GM19193 (cell line): ENCODE results near the gene ZBTB48.

Experiments
- POLR2A ChIP-seq: IDR thresholded peaks from 4 replicates; pipeline ENCODE4 v1.6.1; 2011; ENCODE audit not compliant: insufficient read depth, insufficient read length; ENCODE audit errors: extremely low read depth

The ZBTB48 gene

GRCh38 chr1:6579374-6580118, at the start of gene ZBTB48:
ZBTB48 (plus strand) TSS chr1:6579994; CDS start chr1:6580610, 616 bp downstream.
- TF ChIP-seq POLR2A, result peak; percentile 96

GRCh38 chr1:6530504-6531160, 49.2 kb upstream of the ZBTB48 start:
- TF ChIP-seq POLR2A, result no peak

- TF ChIP-seq POLR2A, result no peak
These were observed 47.8 kb upstream of the ZBTB48 start for GRCh38 chr1:6531996-6532395.

- no peak for TF ChIP-seq POLR2A
These were observed 45.5 kb upstream of the ZBTB48 start for GRCh38 chr1:6534248-6534822.

GRCh38 chr1:6535214-6535613, 44.6 kb upstream of the ZBTB48 start:
- no peak for TF ChIP-seq POLR2A

GRCh38 chr1:6536291-6536690, 43.5 kb upstream of the ZBTB48 start:
- no peak for TF ChIP-seq POLR2A

GRCh38 chr1:6538956-6539355, 40.8 kb upstream of the ZBTB48 start:
- no peak for TF ChIP-seq POLR2A

- TF ChIP-seq POLR2A, result no peak
These were observed 35.0 kb upstream of the ZBTB48 start for GRCh38 chr1:6544831-6545230.

- TF ChIP-seq POLR2A, result no peak
These were observed 34.3 kb upstream of the ZBTB48 start for GRCh38 chr1:6545276-6546112.

GRCh38 chr1:6546326-6546725, 33.5 kb upstream of the ZBTB48 start:
- no peak for TF ChIP-seq POLR2A

- no peak for TF ChIP-seq POLR2A
These were observed 32.5 kb upstream of the ZBTB48 start for GRCh38 chr1:6547301-6547700.

- peak; percentile 83 for TF ChIP-seq POLR2A
These were observed 25.5 kb upstream of the ZBTB48 start, which contains the start of gene NOL9 for GRCh38 chr1:6554031-6554906. NOL9 (minus strand) TSS chr1:6554513; CDS start chr1:6554502, 11 bp downstream.

GRCh38 chr1:6554907-6555778, 24.7 kb upstream of the ZBTB48 start, which contains the start of gene TAS1R1:
TAS1R1 (plus strand) TSS chr1:6555307; CDS start chr1:6555374, 67 bp downstream.
- no peak for TF ChIP-seq POLR2A
